Esophagus mucosa (tissue), 1 donor: ENCODE data around the gene EVX1. TPM values are rescaled to one million over a fixed set of nuclear protein-coding genes. Genes with fewer than 3 reads are reported as not detected.

Experiments
- ATAC-seq: fragments of 200-7000 bp; cut with Tn5 transposase; one replicate; pipeline ENCODE4 v1.9.1; 2020
- total RNA-seq: library from RNA; stranded (reverse); gene quantifications from one replicate; pipeline ENCODE4 v1.2.4, GENCODE V29; 2023
- donor health status: DM: yes; HTN: yes; CAD: no.

Gene EVX1
- total RNA-seq, 1 donor from 2014 or later = not detected

DNA sequence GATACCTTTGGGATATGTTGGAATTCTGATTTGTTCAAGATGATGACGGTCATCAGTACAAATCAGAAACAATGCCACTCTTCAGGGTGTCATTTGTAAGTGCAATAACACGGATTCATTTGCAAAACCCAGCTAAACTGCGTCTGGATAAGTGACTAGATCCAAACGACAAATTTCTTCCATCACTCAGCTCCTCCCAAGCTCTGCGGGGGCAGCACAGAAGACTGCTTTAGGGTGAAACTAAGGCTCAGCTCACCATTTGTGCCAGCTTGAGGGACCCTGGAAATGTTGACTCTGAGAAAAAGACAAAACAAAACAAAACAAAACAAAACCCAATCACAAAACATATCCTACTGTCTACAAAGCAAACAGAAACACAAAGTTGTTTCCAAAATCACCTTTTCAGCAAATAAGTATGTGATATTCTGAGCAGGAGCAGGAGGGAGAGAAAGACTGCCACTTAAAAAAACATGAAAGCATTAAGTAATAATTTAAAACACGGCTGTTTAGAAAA is 8.0 kb downstream of the EVX1 start:
- ATAC-seq = no peak

DNA sequence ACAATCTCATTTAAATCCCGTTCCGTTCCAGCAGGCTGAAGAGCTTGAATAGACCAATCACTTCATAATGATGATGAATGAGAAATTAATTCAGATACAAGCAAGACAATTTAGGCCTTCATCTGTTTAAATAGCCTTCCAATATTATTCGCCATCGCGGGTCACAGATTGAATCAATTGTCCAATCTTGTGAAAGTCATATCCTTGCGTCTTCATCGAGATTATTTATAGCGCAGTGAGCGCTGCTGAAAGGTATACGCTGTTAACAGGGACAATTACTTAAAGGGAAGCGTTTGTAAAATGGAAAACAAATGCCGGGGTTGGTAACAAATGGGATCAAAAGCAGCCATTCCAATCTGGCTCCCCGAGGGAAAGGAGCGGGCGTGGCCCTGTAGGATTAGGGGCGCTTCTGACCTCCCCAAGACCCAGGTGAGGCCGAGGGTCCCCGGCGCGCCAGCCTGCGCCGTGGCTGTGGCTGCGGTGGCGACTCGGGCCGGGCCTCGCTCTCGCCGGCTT is 8.6 kb downstream of the EVX1 start:
- ATAC-seq = no peak

DNA sequence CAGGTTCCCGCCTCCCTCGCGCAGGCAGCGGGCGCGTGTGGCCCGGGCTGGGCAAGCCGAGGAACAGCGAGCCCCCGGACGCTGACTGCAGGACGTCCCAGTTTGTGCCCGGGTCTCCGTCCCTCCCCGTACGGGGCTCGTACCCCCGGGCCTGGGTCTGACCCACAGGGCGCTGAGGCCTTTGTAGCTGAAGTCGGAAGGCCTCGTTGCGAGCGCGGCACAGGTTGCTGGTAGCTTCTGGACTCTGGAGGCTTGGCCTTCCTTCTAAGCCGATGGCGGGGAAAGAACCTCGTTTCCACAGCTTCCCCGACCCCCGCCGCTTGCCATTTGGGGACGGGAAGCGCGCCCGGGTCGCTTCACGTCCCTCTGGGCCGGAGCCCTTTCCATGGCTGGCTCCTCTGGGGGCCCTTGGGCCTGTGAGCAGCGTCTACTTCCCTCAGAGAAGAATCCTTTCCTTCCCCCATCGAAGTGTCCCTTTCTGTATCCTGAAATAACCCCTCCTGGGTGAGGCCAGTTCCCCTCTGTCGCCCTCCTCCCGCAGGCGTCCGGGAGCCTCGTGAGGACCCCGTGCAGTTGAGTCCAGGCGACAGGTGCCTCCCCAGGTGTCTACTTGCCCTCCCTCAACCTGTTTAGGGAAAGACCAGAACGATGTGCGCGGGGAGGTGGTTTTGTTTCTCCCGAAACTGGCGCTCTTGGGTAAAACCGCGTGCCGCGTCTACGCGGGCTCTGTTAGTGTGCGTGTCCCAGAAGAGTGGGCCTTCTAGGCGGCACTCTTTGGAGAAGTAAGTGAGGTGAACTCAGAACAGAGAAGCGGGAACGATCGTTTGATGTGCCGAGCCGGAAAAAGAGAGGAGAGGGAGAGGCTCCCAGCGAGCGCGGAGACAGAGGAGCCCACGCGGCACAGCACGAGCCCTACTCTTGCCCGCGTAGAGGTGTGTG is 9.3 kb downstream of the EVX1 start:
- no peak for ATAC-seq

DNA sequence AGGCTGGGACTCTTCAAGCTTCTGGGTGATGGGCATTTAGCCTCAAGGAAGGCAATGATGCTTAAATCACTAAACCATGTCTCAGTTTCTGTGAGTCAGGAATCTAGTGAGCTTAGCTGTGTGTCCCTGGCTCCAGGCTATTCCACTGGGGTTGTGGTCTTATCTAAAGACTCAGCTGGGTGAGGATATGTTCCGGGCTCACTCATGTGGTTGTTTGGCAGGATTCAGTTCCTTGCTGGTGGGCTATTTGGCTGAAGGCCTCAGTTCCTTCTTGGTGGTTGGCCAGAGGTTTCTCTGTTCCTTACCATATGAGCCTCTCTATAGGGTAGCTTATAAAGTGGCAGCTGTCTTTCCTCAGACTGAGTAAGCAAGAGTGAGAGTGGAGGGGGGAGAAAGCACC is 12.0 kb downstream of the EVX1 start:
- no peak for ATAC-seq

DNA sequence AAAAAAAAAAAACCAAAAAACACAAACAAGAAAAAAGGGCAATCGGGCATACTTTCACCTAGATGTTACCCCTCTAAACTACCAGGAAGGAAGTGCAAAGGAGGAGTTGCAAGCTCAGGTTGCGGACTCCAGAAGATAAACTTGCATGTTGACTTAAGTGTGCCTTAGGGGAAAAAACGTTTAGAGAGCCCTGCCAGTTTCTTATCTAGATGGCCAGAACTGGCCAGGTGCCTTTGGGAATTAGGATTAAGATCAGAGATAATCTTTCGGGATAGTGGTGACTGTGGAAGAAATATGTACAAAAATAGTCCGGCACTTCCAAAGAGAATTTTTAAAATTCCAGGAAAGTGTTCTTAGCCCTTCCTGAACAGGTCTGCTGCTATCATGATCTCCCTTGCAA is 17.6 kb downstream of the EVX1 start:
- no peak for ATAC-seq

DNA sequence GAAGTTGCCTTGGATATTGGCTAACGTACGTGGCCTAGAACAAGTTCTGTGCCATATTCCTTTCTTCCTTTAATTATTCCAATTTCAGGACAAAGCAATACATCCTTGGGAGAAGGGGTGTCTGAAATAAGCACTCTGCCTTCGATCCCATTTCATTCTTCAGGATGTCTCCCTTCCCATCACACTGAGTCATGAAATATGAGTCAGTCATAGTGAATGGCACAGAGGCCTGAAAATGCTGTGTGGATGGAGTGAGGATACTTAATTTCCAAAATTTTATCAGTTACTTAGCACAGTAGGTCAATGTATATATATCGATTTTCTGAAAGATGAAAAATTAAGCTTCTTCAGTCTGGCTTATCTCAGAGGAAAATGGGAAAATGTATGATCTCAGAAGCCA is 19.5 kb downstream of the EVX1 start:
- no peak for ATAC-seq

DNA sequence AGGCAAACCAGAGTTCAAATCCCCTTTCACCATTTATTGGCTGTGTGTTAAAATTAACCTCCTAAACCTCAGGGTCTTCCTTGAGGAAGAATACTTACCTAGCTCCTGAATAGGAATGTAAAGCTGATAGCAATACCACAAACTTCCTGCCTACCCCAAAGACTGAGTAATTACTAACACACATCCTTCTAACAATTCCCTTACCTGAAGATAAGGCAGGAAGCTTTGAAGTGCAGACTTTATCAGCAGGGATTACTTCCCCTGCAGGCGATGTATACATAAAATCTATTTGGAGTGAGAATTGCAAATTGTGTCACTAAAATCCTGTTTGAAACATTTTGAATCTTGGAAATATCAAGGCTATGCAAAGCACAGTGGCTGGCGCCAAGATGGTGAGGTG is 21.2 kb downstream of the EVX1 start:
- no peak for ATAC-seq

DNA sequence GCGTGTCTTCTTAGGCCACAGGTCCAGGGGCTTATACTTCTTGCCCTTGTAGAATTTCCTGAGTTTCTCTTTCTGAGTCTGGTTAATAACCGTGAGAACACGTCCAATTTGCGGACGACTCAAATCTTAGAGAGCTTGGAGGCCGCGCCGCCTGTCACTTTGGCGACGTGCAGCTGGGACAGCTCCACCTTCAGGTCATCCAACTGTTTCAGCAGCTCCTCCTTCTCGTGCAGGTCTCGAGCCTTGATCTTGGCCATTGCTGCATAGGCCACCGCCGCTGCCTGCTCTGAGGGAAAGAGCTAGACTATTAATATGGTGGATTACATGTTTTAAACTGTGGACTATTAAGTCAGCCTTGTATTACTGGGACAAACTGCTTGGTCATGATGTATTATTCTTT is 26.9 kb downstream of the EVX1 start:
- no peak for ATAC-seq

DNA sequence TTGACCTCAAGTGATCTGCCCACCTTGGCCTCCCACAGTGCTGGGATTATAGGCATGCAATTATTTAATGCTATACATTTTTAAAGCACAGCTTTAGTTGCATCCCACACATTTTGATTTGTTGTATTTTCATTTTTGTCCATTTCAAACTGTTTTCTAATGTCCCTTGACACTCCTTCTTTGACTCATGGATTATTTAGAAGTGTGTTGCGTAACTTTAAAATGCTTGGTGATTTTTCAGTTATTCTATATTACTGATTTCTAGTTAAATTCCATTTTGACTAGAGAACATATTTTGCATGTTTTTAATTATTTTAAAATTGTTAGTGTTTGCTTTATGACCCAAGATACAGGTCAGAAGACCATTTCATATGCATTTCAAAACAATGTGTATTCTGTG is 28.8 kb downstream of the EVX1 start:
- no peak for ATAC-seq

DNA sequence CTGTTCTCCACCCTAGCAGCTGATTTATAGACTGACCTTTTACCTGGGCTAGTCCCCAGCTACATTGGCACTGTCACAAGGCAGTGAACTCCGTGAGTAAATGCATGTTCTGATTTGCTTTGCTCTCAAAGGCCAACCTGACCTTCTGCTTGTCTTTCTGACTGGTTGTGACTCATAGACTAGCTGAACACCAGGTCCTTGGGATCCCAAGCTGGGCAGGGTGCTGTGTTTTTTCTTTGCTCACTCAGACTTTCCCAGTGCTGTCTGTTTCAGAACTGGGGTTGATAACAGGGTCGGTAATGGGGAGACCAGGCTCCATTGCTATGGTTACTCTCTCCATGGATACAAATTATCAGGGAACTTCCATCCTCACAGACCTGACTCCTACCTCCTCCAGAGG is 35.0 kb downstream of the EVX1 start:
- ATAC-seq = peak; percentile 89

DNA sequence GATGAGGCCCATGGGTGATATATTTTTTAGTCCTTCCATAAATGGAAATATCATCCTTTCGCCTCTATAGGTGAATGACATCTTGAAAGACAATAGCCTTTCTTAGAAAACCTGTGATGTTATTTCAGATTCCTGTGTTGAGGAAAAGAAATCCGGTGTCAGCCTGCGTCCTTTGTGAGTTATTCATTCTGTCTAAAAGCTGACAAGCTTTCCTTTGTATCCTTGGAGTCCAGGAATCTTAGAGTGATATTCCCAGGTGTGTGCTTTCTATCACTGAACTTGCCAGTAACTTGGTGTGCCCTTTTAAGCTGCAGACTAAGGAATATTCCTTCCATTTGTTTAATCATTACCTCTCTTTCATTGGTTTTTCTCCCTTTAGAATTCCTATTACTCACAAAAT is 41.0 kb downstream of the EVX1 start:
- ATAC-seq = no peak

DNA sequence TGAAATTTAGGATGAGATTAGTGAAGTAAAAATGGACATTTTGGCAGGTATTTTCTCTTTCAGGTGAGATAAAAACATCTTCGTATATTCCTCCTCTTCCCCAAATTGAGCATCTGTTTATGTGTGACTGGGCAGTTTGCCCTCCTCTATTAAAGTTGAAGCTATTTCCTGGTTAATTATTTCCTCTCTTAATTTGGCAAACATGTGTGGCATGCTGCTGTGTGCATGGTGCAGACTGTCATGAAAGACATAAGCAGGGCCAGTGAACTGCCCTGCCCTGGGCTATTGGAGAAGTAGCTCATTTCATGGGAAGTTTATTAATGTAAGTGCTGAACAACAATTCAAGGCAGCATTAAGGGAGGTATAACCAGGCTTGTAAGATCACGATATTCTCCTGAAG is 52.6 kb downstream of the EVX1 start:
- no peak for ATAC-seq

DNA sequence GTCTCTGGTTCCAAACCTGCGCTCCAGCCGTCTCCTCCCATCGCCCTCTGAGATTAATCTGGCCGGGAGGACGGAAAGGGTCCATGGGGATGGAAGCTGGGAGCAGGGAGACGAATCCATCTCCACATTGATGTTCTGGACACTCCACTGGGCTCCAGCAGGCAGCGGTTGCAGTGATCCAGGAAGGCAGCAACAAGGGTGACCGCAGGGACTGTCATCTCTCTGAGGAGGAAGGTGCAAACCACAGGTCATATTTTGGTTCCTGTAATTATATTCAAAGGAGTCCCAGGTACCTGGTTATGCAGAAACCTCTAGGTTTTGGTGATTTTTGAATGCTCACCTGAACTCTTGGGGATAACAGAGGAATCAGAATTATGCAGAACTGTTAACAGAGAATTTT is 54.8 kb downstream of the EVX1 start:
- no peak for ATAC-seq

Other genes with a start within 250 kb of the EVX1 start
- 3.2 TPM for gene HOXA1, start 146.8 kb upstream of the EVX1 start, total RNA-seq
- 1.1 TPM for gene HOXA2, start 140.1 kb upstream of the EVX1 start, total RNA-seq
- 5.5 TPM for gene HOXA4, start 112.0 kb upstream of the EVX1 start, total RNA-seq
- gene HOXA5, start 99.1 kb upstream of the EVX1 start, total RNA-seq = 5.6 TPM
- 1.7 TPM for gene HOXA6, start 95.0 kb upstream of the EVX1 start, total RNA-seq
- 5.4 TPM for gene HOXA3, start 90.2 kb upstream of the EVX1 start, total RNA-seq
- gene HOXA7, start 86.1 kb upstream of the EVX1 start, total RNA-seq = 5.2 TPM
- gene HOXA9, start 77.3 kb upstream of the EVX1 start, total RNA-seq = 1.7 TPM
- 1.1 TPM for gene HOXA10, start 68.5 kb upstream of the EVX1 start, total RNA-seq
- not detected for gene HOXA11, start 57.6 kb upstream of the EVX1 start, total RNA-seq
- gene HOXA13, start 42.7 kb upstream of the EVX1 start, total RNA-seq = not detected